GM18508 (cell line): ENCODE results near the gene IGF2BP2.
"Not testable (repeated sequence)": the region's sequence is repeated elsewhere in the genome, so short reads cannot be mapped to it uniquely, and the experiment has no call there.

Experiments used
- ATAC-seq: cut with Tn5 transposase; IDR thresholded peaks from one replicate; pipeline ENCODE4 v1.9.1; 2021; ENCODE audit warnings: moderate number of reproducible peaks; ENCODE audit not compliant: insufficient read depth, unreplicated experiment

Gene IGF2BP2

GRCh38 chr3:185813205-185813604 lies 11.6 kb downstream of the IGF2BP2 start:
- no peak for ATAC-seq

- ATAC-seq: no peak
Measured at GRCh38 chr3:185807445-185808068, 17.3 kb downstream of the IGF2BP2 start.

GRCh38 chr3:185798831-185799110 lies 26.1 kb downstream of the IGF2BP2 start:
- ATAC-seq: not testable (repeated sequence)

- ATAC-seq: no peak
Measured at GRCh38 chr3:185797993-185798830, 26.6 kb downstream of the IGF2BP2 start.

GRCh38 chr3:185797108-185797881 lies 27.5 kb downstream of the IGF2BP2 start:
- ATAC-seq: no peak

- no peak for ATAC-seq
Measured at GRCh38 chr3:185796431-185797107, 28.3 kb downstream of the IGF2BP2 start.

- ATAC-seq: no peak
Measured at GRCh38 chr3:185793381-185793780, 31.5 kb downstream of the IGF2BP2 start.

GRCh38 chr3:185792955-185793354 lies 31.9 kb downstream of the IGF2BP2 start:
- no peak for ATAC-seq

GRCh38 chr3:185789891-185790830 lies 34.7 kb downstream of the IGF2BP2 start:
- no peak for ATAC-seq

- ATAC-seq: no peak
Measured at GRCh38 chr3:185789134-185789533, 35.7 kb downstream of the IGF2BP2 start.

GRCh38 chr3:185788292-185788691 lies 36.5 kb downstream of the IGF2BP2 start:
- no peak for ATAC-seq

GRCh38 chr3:185786956-185787877 lies 37.6 kb downstream of the IGF2BP2 start:
- ATAC-seq: no peak

- not testable (repeated sequence) for ATAC-seq
Measured at GRCh38 chr3:185786258-185786657, 38.6 kb downstream of the IGF2BP2 start.

- ATAC-seq: no peak
Measured at GRCh38 chr3:185784317-185784716, 40.5 kb downstream of the IGF2BP2 start.

- no peak for ATAC-seq
Measured at GRCh38 chr3:185781759-185782158, 43.1 kb downstream of the IGF2BP2 start.

GRCh38 chr3:185779461-185779860 lies 45.4 kb downstream of the IGF2BP2 start:
- ATAC-seq: no peak

GRCh38 chr3:185778821-185779220 lies 46.0 kb downstream of the IGF2BP2 start:
- no peak for ATAC-seq

- ATAC-seq: no peak
Measured at GRCh38 chr3:185778094-185778493, 46.7 kb downstream of the IGF2BP2 start.

GRCh38 chr3:185770109-185770508 lies 54.7 kb downstream of the IGF2BP2 start:
- ATAC-seq: no peak
